Stomach (tissue), 9 donors: Measurements from ENCODE around the gene PPM1G. TPM values are rescaled to one million over a fixed set of nuclear protein-coding genes. Genes with fewer than 3 reads are reported as not detected.
A peak's percentile ranks its signal among the peaks of the same experiment; 100 is the strongest.
"Not testable (repeated sequence)": the region's sequence is repeated elsewhere in the genome, so short reads cannot be mapped to it uniquely, and the experiment has no call there.

Source experiments
- DNase-seq, 2 donors: peaks; one replicate each; pipeline versions ENCODE4 v3.0.0 to v3.0.0-alpha.2; 2013 to 2019
- H3K27ac ChIP-seq, 5 donors: fragments of 200-600 bp in 4 of 5; sonication (generic) in 4 of 5; one replicate each; pipeline ENCODE4 v1.5.1; 2013 to 2019; ENCODE audit warnings: mild to moderate bottlenecking in 1 of 5, moderate library complexity in 1 of 5
- H3K27me3 ChIP-seq, 3 donors: fragments of 200-600 bp; sonication (generic); one replicate each; pipeline ENCODE4 v1.5.1; 2017 to 2019; ENCODE audit warnings: mixed run types in 1 of 3
- H3K36me3 ChIP-seq, 4 donors: fragments of 200-600 bp; sonication (generic); 1 replicate in 3 of 4; 2 replicates in 1 of 4; pipeline ENCODE4 v1.5.1; 2016 to 2019
- H3K4me1 ChIP-seq, 4 donors: fragments of 200-600 bp; sonication (generic); one replicate each; pipeline ENCODE4 v1.5.1; 2016 to 2019
- H3K4me3 ChIP-seq, 4 donors: fragments of 200-600 bp; sonication (generic) in 3 of 4; one replicate each; pipeline ENCODE4 v1.5.1; 2016 to 2019; ENCODE audit warnings: mild to moderate bottlenecking in 1 of 4
- H3K9me3 ChIP-seq, 4 donors: fragments of 200-600 bp; sonication (generic); one replicate each; pipeline ENCODE4 v1.5.1; 2016 to 2019
- CTCF ChIP-seq, 7 experiments: fragments of 450-650 bp in 4 of 7; fragments of 200-600 bp in 3 of 7; sonication (generic) in 3 of 7; IDR thresholded peaks; one replicate each; pipeline ENCODE4 v1.5.1; 2016 to 2019; ENCODE audit warnings: antibody characterized with exemption in 7 of 7, control low read depth in 2 of 7, mild to moderate bottlenecking in 1 of 7
- EP300 ChIP-seq: sonication (generic); formaldehyde crosslinking; IDR thresholded peaks from one replicate; pipeline ENCODE4 v1.6.1; 2017; ENCODE audit warnings: antibody characterized with exemption
- POLR2A ChIP-seq, 4 donors: fragments of 450-650 bp; IDR thresholded peaks; one replicate each; pipeline ENCODE4 v1.6.1; 2016; ENCODE audit warnings: antibody characterized with exemption in 4 of 4, control low read depth in 2 of 4, mild to moderate bottlenecking in 1 of 4, moderate library complexity in 1 of 4
- POLR2AphosphoS5 ChIP-seq, 3 donors: sonication (generic); formaldehyde crosslinking; IDR thresholded peaks; one replicate each; pipeline ENCODE4 v1.6.1; 2016; ENCODE audit warnings: antibody characterized with exemption in 3 of 3
- WGBS, 5 donors: extraction: QIAGEN DNeasy Blood & Tissue Kit in 3 of 5; methylation state at CpG; one replicate each; pipeline versions ENCODE4 v1.1.5 to v1.1.7; 2013 to 2018; 5-methylcytosine and 5-hydroxymethylcytosine counted together
- intact Hi-C: fragments of 100-400 bp; cut with DNase I; formaldehyde crosslinking; loops from one replicate; pipeline ENCODE4 v1.15.1; 2023; ENCODE audit warnings: low total_unique reads
- polyA plus RNA-seq, 3 donors: library from polyadenylated mRNA; stranded (reverse); fragments of 200-250 nt; gene quantifications; one replicate each; pipeline ENCODE4 v1.2.3, GENCODE V29; 2013
- total RNA-seq, 5 donors: library from RNA; depleted of rRNA; stranded (reverse); fragments of >200 nt; gene quantifications; one replicate each; pipeline versions ENCODE4 v1.1.0 to v1.2.3, GENCODE V29; 2014 to 2016
- donor health status: healthy with polysubstance abuse.
- donor health status: Bipolar disorder and iron deficiency.
- donor health status: healthy.

Gene PPM1G
- total and polyA plus RNA-seq, 8 donors = 10.5 to 49.8 (median 43.6) TPM

DNA sequence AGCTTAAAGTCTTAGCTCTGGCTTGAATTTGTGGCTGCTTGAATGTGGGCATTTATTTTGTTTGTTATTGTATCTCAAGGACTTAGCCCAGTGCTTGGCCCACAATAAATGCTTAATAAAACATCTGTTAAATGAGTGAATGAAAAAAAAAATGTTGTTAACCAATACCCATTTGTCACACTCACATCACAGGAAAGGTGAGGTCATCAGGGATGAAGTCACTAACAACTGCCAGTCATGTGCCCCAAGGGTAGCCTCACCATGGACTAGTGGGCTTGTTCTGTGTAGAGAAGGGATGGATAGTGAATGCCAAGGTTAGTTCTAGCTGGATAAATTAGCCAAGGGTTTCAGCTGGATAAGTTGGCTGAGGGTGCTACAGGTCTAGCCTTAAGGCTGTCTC, 22.0 kb upstream of the PPM1G start:
- Histone ChIP-seq H3K36me3 (peaks cover 34 to 40% (median 36%) of the 10 kb centered on the region in 4 donors), H3K9me3 (no peaks in the 10 kb centered on the region), H3K4me1 (peaks cover 27 to 54% (median 39%) of the 10 kb centered on the region in 4 donors), H3K27ac (peak overlapping the region in 2 of 5 donors; percentile 98 to 99), H3K4me3 (peak overlapping the region in 1 of 4 donors; percentile 92), H3K27me3 (no peaks in the 10 kb centered on the region)
- TF ChIP-seq EP300 = no peak
- intact Hi-C loops = no loop called here
- peak in 1 of 2 donors; percentile 16 for DNase-seq

GRCh38 chr2:27428978-27429541, 19.7 kb upstream of the PPM1G start:
- Histone ChIP-seq H3K9me3 (no peaks in the 10 kb centered on the region), H3K27me3 (no peaks in the 10 kb centered on the region), H3K4me1 (peaks cover 27 to 54% (median 39%) of the 10 kb centered on the region in 4 donors), H3K36me3 (peaks cover 10 to 17% (median 13%) of the 10 kb centered on the region in 4 donors), H3K4me3 (peak overlapping the region; percentile 78 to 100 (median 94)), H3K27ac (peak overlapping the region; percentile 98 to 100 (median 100))
- no peak for TF ChIP-seq POLR2A (IDR thresholded peaks at IDR 0.05)
- peak in 2 of 3 donors; percentile 50 to 51 for TF ChIP-seq POLR2AphosphoS5 (IDR thresholded peaks at IDR 0.05)
- peak; percentile 91 to 96 for DNase-seq
- intact Hi-C loops = no loop called here
- WGBS, 5 donors = 0 to 1% (median 1%) methylated on average over 11 to 51 of the region's 51 CpGs

DNA sequence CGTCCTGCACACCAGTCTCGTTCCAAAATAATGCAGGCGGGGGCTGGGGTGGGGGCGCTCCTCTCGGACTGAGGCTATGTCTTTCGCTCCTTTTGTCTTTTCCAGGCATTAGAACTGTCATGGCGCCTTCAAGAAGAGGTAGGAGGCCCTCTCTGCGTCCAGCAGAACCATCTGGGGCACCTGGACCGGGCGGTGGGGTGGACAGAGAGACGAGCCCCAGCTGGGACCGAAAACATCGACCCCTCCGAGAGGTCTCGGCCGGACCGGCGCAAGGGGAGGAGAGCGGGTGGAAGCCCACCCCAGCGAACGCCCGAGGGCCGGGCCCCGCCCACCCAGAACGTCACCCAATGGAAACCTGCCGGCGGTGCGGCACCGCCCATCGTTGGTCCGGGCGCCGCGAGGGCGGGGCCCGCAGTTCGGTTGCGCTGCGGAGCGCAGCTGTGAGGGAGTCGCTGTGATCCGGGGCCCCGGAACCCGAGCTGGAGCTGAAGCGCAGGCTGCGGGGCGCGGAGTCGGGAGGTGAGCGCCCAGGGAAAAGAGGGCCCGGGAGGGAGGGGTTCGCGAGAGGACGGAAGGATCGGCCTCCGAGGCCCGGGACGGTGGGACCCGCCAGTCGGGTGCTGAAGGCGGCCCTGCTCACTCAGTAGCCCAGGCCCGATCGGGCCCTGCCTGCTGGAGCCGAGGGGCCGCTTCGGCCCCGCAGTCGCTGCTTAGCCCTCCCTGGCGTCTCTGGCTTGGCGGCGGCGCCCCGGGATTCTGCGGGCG, 19.0 kb upstream of the PPM1G start, which contains the start of gene NRBP1:
Gene NRBP1 (plus strand): TSS at position 419 of the 765 bp plus-strand sequence. CDS start 4,643 bp downstream, outside the sequence.
- intact Hi-C loops = no loop called here
- DNase-seq = peak; percentile 94 to 98
- Histone ChIP-seq H3K27me3 (no peaks in the 10 kb centered on the region), H3K9me3 (no peaks in the 10 kb centered on the region), H3K27ac (peak within 1 kb of the TSS; percentile 98 to 100 (median 100)), H3K4me3 (peak within 1 kb of the TSS; percentile 78 to 100 (median 94)), H3K4me1 (peaks cover 27 to 54% (median 39%) of the 10 kb centered on the region in 4 donors), H3K36me3 (peaks cover 4 to 10% (median 6%) of the 10 kb centered on the region in 4 donors)
- WGBS, 5 donors = 0 to 1% (median 1%) methylated on average over 28 to 75 of the region's 75 CpGs
- peak in 2 of 4 donors; percentile 51 to 83 for TF ChIP-seq POLR2A (IDR thresholded peaks at IDR 0.05)
- no peak for TF ChIP-seq CTCF (IDR thresholded peaks at IDR 0.05)
- TF ChIP-seq POLR2AphosphoS5 (IDR thresholded peaks at IDR 0.05) = peak; percentile 58 to 97 (median 95)

GRCh38 chr2:27427863-27428212, 18.4 kb upstream of the PPM1G start:
- intact Hi-C loops = no loop called here
- DNase-seq = peak in 1 of 2 donors; percentile 18
- Histone ChIP-seq H3K27ac (peak overlapping the region; percentile 98 to 100 (median 100)), H3K36me3 (peaks cover 0 to 5% (median 2%) of the 10 kb centered on the region in 4 donors), H3K4me3 (peak overlapping the region; percentile 78 to 100 (median 94)), H3K9me3 (no peaks in the 10 kb centered on the region), H3K4me1 (peaks cover 27 to 48% (median 37%) of the 10 kb centered on the region in 4 donors), H3K27me3 (no peaks in the 10 kb centered on the region)
- WGBS, 5 donors = 11 to 19% (median 12%) methylated on average over 7 of the region's 7 CpGs
- TF ChIP-seq CTCF (IDR thresholded peaks at IDR 0.05) = no peak
- no peak for TF ChIP-seq EP300
- no peak for TF ChIP-seq POLR2AphosphoS5 (IDR thresholded peaks at IDR 0.05)
- no peak for TF ChIP-seq POLR2A (IDR thresholded peaks at IDR 0.05)

GRCh38 chr2:27425039-27425438, 15.6 kb upstream of the PPM1G start:
- not testable (repeated sequence) for DNase-seq, H3K36me3 ChIP-seq
- 54 to 70% (median 69%) methylated on average over 10 of the region's 10 CpGs for WGBS, 5 donors

More at GRCh38 chr2:27425039-27425438, 15.6 kb upstream of the PPM1G start:
- H3K9me3 ChIP-seq, intact Hi-C loops, H3K27ac ChIP-seq, H3K4me3 ChIP-seq, H3K27me3 ChIP-seq: not testable (repeated sequence)
- H3K4me1 ChIP-seq = peaks cover 7 to 20% (median 14%) of the 10 kb centered on the region in 4 donors
